Measurements from ENCODE around the gene THSD7B.
"Not testable (repeated sequence)": the region's sequence is repeated elsewhere in the genome, so short reads cannot be mapped to it uniquely, and the experiment has no call there.

DNA sequence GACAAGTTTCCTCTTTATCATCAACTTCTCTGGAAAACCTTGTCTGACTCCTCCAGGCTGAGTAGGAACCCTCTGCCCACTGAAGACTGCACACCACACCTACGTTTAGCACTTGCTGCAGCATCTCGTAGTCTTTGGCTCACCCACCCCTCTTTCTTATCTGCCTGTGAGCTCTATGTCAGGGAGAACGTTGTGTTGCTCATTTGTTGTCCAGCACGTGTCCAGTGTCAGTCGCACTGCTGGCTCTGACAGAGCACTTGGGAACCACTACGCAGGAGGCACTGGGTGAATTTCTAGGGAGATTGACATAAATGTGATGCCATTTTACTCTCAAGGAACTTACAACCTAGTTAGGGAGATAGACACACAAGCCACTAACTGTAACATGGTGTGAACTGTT, 216.3 kb downstream of the THSD7B start:
- not testable (repeated sequence) for TF ChIP-seq CTCF, EZH2 (IDR thresholded peaks at IDR 0.05)

All from neural progenitor cell (in vitro differentiated cells).